Measurements from ENCODE around the gene MSLN. TPM values are rescaled to one million over a fixed set of nuclear protein-coding genes. Genes with fewer than 3 reads are reported as not detected.
"Not testable (repeated sequence)": the region's sequence is repeated elsewhere in the genome, so short reads cannot be mapped to it uniquely, and the experiment has no call there.

The MSLN gene
- total RNA-seq, 1 donor = under 0.01 TPM

DNA sequence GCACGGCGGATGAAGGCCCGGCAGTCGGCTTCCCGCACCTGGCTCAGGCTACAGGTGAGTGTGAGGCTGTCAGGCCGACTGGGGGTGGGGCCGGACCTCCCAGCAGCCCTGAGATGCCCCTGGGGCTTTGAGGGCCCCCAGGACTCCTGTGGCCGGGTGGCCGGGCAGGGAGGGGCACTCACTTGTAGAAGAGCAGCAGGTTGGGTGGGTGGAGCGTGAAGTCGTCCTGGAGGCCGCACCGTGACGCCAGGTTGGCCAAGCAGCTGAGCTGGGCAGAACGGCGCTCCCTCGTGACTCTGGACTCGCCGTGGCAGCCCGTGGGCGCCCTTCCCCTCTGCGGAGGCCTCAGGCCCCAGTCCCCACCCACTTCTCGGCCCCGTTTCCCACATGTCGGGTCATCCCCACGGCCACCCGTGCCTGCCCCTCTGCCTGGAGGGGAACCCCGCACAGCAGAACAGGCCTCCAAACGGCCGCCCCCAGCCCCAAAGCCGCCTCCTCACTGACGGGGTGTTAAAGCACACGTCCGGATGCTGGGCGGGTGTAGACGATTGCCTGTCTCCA, 14.8 kb downstream of the MSLN start:
- Histone ChIP-seq H4K20me1 (ENCODE audit: insufficient read depth, low read length) (no peaks in the 10 kb centered on the region), H3K27me3 (ENCODE audit: insufficient read depth, low read length) (no peaks in the 10 kb centered on the region), H3K4me3 (ENCODE audit: insufficient read depth, low read length) (no peak overlapping the region), H3K27ac (ENCODE audit: low read depth, low read length) (no peak overlapping the region), H2AFZ (ENCODE audit: low read length) (no peak overlapping the region), H3K36me3 (ENCODE audit: insufficient read depth, low read length) (no peaks in the 10 kb centered on the region), H3K4me1 (ENCODE audit: insufficient read depth, low read length) (no peaks in the 10 kb centered on the region), H3K9me3 (ENCODE audit: low read depth, low read length) (no peaks in the 10 kb centered on the region), H3K4me2 (ENCODE audit: insufficient read depth, low read length) (no peak overlapping the region), H3K79me2 (ENCODE audit: insufficient read depth, low read length) (no peaks in the 10 kb centered on the region)
- no peak for DNase-seq (ENCODE audit: insufficient read length, low spot score, missing footprints)
- TF ChIP-seq, protein P1, sequence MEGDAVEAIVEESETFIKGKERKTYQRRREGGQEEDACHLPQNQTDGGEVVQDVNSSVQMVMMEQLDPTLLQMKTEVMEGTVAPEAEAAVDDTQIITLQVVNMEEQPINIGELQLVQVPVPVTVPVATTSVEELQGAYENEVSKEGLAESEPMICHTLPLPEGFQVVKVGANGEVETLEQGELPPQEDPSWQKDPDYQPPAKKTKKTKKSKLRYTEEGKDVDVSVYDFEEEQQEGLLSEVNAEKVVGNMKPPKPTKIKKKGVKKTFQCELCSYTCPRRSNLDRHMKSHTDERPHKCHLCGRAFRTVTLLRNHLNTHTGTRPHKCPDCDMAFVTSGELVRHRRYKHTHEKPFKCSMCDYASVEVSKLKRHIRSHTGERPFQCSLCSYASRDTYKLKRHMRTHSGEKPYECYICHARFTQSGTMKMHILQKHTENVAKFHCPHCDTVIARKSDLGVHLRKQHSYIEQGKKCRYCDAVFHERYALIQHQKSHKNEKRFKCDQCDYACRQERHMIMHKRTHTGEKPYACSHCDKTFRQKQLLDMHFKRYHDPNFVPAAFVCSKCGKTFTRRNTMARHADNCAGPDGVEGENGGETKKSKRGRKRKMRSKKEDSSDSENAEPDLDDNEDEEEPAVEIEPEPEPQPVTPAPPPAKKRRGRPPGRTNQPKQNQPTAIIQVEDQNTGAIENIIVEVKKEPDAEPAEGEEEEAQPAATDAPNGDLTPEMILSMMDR (IDR thresholded peaks at IDR 0.05; ENCODE audit: extremely low read depth, low read depth, low read length) = no peak

DNA sequence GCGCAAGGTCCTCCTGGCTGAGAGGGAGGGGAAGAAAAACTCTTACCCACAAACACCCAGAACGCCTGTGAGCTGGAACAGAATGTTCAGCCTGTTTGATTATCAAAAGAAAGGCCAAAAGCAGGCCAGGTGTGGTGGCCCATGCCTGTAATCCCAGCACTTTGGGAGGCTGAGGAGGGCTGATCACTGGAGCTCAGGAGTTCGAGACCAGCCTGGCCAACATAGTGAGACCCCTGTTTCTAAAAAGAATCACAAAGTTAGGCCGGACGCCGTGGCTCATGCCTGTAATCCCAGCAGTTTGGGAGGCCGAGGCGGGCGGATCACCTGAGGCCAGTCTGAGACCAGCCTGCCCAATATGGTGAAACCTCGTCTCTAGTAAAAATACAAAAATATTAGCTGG, 15.8 kb downstream of the MSLN start:
- H3K27ac ChIP-seq (ENCODE audit: low read depth, low read length); H4K20me1 ChIP-seq (ENCODE audit: insufficient read depth, low read length); H3K4me1 ChIP-seq (ENCODE audit: insufficient read depth, low read length); H2AFZ ChIP-seq (ENCODE audit: low read length); DNase-seq (ENCODE audit: insufficient read length, low spot score, missing footprints); H3K4me3 ChIP-seq (ENCODE audit: insufficient read depth, low read length); H3K79me2 ChIP-seq (ENCODE audit: insufficient read depth, low read length); H3K9me3 ChIP-seq (ENCODE audit: low read depth, low read length); H3K36me3 ChIP-seq (ENCODE audit: insufficient read depth, low read length); H3K4me2 ChIP-seq (ENCODE audit: insufficient read depth, low read length); H3K27me3 ChIP-seq (ENCODE audit: insufficient read depth, low read length): not testable (repeated sequence)

DNA sequence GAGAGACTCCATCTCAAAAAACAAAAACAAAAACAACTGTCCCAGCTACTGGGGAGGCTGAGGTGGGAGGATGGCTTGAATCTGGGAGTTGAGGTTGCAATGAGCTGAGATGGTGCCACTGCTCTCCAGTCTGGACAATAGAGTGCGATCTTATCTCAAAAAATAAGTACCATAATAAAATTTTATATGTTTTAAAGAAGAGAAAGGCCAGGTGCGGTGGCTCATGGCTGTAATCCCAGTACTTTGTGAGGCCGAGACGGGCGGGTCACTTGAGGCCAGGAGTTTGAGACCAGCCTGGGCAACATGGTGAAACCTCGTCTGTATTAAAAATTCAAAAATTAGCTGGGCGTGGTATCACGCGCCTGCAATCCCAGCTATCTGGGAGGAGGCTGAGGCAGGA, 16.3 kb downstream of the MSLN start:
- Histone ChIP-seq H2AFZ (ENCODE audit: low read length) (no peak overlapping the region), H3K27me3 (ENCODE audit: insufficient read depth, low read length) (peaks cover 3% of the 10 kb centered on the region), H3K36me3 (ENCODE audit: insufficient read depth, low read length) (no peaks in the 10 kb centered on the region), H3K9me3 (ENCODE audit: low read depth, low read length) (no peaks in the 10 kb centered on the region), H4K20me1 (ENCODE audit: insufficient read depth, low read length) (no peaks in the 10 kb centered on the region), H3K27ac (ENCODE audit: low read depth, low read length) (no peak overlapping the region), H3K4me3 (ENCODE audit: insufficient read depth, low read length) (no peak overlapping the region), H3K4me2 (ENCODE audit: insufficient read depth, low read length) (no peak overlapping the region), H3K4me1 (ENCODE audit: insufficient read depth, low read length) (no peaks in the 10 kb centered on the region), H3K79me2 (ENCODE audit: insufficient read depth, low read length) (no peaks in the 10 kb centered on the region)
- no peak for DNase-seq (ENCODE audit: insufficient read length, low spot score, missing footprints)
- TF ChIP-seq, protein P1 (IDR thresholded peaks at IDR 0.05; ENCODE audit: extremely low read depth, low read depth, low read length) = no peak

DNA sequence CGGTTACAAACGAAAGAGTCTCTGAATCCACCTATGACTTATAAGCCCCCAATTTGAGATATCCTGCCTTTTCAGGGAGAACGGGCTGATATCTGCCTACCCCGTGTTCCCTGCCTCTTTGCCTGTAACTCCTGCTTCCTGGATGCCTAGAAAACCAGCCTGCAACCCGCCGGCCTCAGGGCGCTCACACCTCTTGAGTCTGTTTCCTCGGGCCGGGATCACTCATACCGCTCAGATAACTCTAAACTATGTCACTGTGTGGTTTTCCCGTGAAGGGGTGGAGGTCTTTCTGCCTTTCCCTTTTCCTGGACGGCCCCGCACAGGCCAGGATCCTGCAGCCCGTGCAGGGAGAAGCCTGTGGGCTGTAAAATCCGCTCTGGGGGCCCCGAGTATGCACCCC, 17.3 kb downstream of the MSLN start:
- Histone ChIP-seq H4K20me1 (ENCODE audit: insufficient read depth, low read length) (no peaks in the 10 kb centered on the region), H2AFZ (ENCODE audit: low read length) (peak overlapping the region; percentile 29), H3K4me2 (ENCODE audit: insufficient read depth, low read length) (no peak overlapping the region)

More for the DNA sequence above, 17.3 kb downstream of the MSLN start:
- H3K4me3 ChIP-seq (ENCODE audit: insufficient read depth, low read length) = no peak overlapping the region
- no peaks in the 10 kb centered on the region for H3K4me1 ChIP-seq (ENCODE audit: insufficient read depth, low read length)
- H3K36me3 ChIP-seq (ENCODE audit: insufficient read depth, low read length) = no peaks in the 10 kb centered on the region
- H3K79me2 ChIP-seq (ENCODE audit: insufficient read depth, low read length) = no peaks in the 10 kb centered on the region
- H3K9me3 ChIP-seq (ENCODE audit: low read depth, low read length) = no peaks in the 10 kb centered on the region
- DNase-seq (ENCODE audit: insufficient read length, low spot score, missing footprints) = no peak
- H3K27ac ChIP-seq (ENCODE audit: low read depth, low read length) = no peak overlapping the region
- peaks cover 6% of the 10 kb centered on the region for H3K27me3 ChIP-seq (ENCODE audit: insufficient read depth, low read length)
- TF ChIP-seq, protein P1 (IDR thresholded peaks at IDR 0.05; ENCODE audit: extremely low read depth, low read depth, low read length) = no peak

Measured in osteoblast (primary cell).